Mononuclear cell (primary cell): ENCODE data around the gene FGF18. TPM values are rescaled to one million over a fixed set of nuclear protein-coding genes. Genes with fewer than 3 reads are reported as not detected.
"Not testable (repeated sequence)": the region's sequence is repeated elsewhere in the genome, so short reads cannot be mapped to it uniquely, and the experiment has no call there.

Source experiments
- H3K27me3 ChIP-seq: 2 replicates; pipeline ENCODE4 v1.6.0; 2011; ENCODE audit warnings: low read length, control low read depth; ENCODE audit not compliant: insufficient read depth
- H3K4me1 ChIP-seq: 2 replicates; pipeline ENCODE4 v1.5.1; 2011; ENCODE audit warnings: mild to moderate bottlenecking, low read length, control low read depth; ENCODE audit not compliant: insufficient read depth
- H3K4me3 ChIP-seq: 2 replicates; pipeline ENCODE4 v1.5.1; 2011; ENCODE audit warnings: mild to moderate bottlenecking, low read length, moderate library complexity
- H3K9me3 ChIP-seq: 2 replicates; pipeline ENCODE4 v1.5.1; 2011; ENCODE audit warnings: low read depth, mild to moderate bottlenecking, control low read depth, low read length
- total RNA-seq: library from RNA; depleted of rRNA; stranded (reverse); fragments of >200 nt; gene quantifications from one replicate; pipeline ENCODE4 v1.2.3, GENCODE V29; 2012

The FGF18 gene
- 0.10 TPM for total RNA-seq

- Histone ChIP-seq H3K27me3 (peaks cover 18% of the 10 kb centered on the region), H3K4me3 (peak within 1 kb of the TSS; percentile 2), H3K9me3 (no peaks in the 10 kb centered on the region), H3K4me1 (peaks cover 17% of the 10 kb centered on the region)
Observed at GRCh38 chr5:171418982-171419687, at the start of gene FGF18. Gene FGF18, plus strand, starts transcription at chr5:171419647. Its CDS starts 553 bp downstream, at chr5:171420200.

GRCh38 chr5:171369898-171370297 lies 49.5 kb upstream of the FGF18 start:
- Histone ChIP-seq H3K4me1 (peaks cover 4% of the 10 kb centered on the region), H3K9me3 (no peaks in the 10 kb centered on the region), H3K27me3 (no peaks in the 10 kb centered on the region)

GRCh38 chr5:171370881-171371280 lies 48.6 kb upstream of the FGF18 start:
- H3K27me3 ChIP-seq, H3K4me3 ChIP-seq, H3K9me3 ChIP-seq, H3K4me1 ChIP-seq: not testable (repeated sequence)

More at GRCh38 chr5:171369898-171370297, 49.5 kb upstream of the FGF18 start:
- no peak overlapping the region for H3K4me3 ChIP-seq

GRCh38 chr5:171371326-171371725 lies 48.1 kb upstream of the FGF18 start:
- Histone ChIP-seq H3K9me3 (no peaks in the 10 kb centered on the region), H3K4me3 (no peak overlapping the region), H3K4me1 (peaks cover 4% of the 10 kb centered on the region), H3K27me3 (no peaks in the 10 kb centered on the region)

- H3K9me3 ChIP-seq, result no peaks in the 10 kb centered on the region
- no peak overlapping the region for H3K4me3 ChIP-seq
- H3K4me1 ChIP-seq, result no peaks in the 10 kb centered on the region
- no peaks in the 10 kb centered on the region for H3K27me3 ChIP-seq
Observed at GRCh38 chr5:171379961-171380360, 39.5 kb upstream of the FGF18 start.

GRCh38 chr5:171384416-171384815 lies 35.0 kb upstream of the FGF18 start:
- not testable (repeated sequence) for H3K4me3 ChIP-seq, H3K27me3 ChIP-seq, H3K9me3 ChIP-seq
- peaks cover 20% of the 10 kb centered on the region for H3K4me1 ChIP-seq

- peaks cover 20% of the 10 kb centered on the region for H3K4me1 ChIP-seq
- H3K4me3 ChIP-seq, H3K27me3 ChIP-seq, H3K9me3 ChIP-seq: not testable (repeated sequence)
Observed at GRCh38 chr5:171384999-171385398, 34.4 kb upstream of the FGF18 start.

GRCh38 chr5:171386006-171386671 lies 33.3 kb upstream of the FGF18 start:
- H3K27me3 ChIP-seq, result no peaks in the 10 kb centered on the region
- H3K4me3 ChIP-seq, result no peak overlapping the region
- no peaks in the 10 kb centered on the region for H3K9me3 ChIP-seq

GRCh38 chr5:171386861-171387344 lies 32.5 kb upstream of the FGF18 start:
- Histone ChIP-seq H3K9me3 (no peaks in the 10 kb centered on the region), H3K27me3 (no peaks in the 10 kb centered on the region), H3K4me1 (peaks cover 33% of the 10 kb centered on the region), H3K4me3 (peak overlapping the region; percentile 51)

More at GRCh38 chr5:171386006-171386671, 33.3 kb upstream of the FGF18 start:
- peaks cover 29% of the 10 kb centered on the region for H3K4me1 ChIP-seq

- Histone ChIP-seq H3K4me1 (peaks cover 37% of the 10 kb centered on the region), H3K4me3 (peak within 1 kb of the TSS; percentile 51)
Observed at GRCh38 chr5:171387345-171387969, 32.0 kb upstream of the FGF18 start, which contains the start of gene NPM1. Gene NPM1, plus strand, starts transcription at chr5:171387849. Its CDS starts 100 bp downstream, at chr5:171387949.

GRCh38 chr5:171387970-171388815 lies 31.3 kb upstream of the FGF18 start:
- Histone ChIP-seq H3K4me3 (peak overlapping the region; percentile 51), H3K9me3 (no peaks in the 10 kb centered on the region), H3K4me1 (peaks cover 37% of the 10 kb centered on the region), H3K27me3 (no peaks in the 10 kb centered on the region)

More at GRCh38 chr5:171387345-171387969, 32.0 kb upstream of the FGF18 start, which contains the start of gene NPM1:
- Histone ChIP-seq H3K27me3 (no peaks in the 10 kb centered on the region), H3K9me3 (no peaks in the 10 kb centered on the region)

- Histone ChIP-seq H3K9me3 (no peaks in the 10 kb centered on the region), H3K4me1 (peaks cover 37% of the 10 kb centered on the region), H3K27me3 (no peaks in the 10 kb centered on the region), H3K4me3 (peak overlapping the region; percentile 51)
Observed at GRCh38 chr5:171388816-171389168, 30.7 kb upstream of the FGF18 start.

GRCh38 chr5:171390883-171391677 lies 28.4 kb upstream of the FGF18 start:
- H3K9me3 ChIP-seq, result no peaks in the 10 kb centered on the region
- H3K4me3 ChIP-seq, result no peak overlapping the region
- H3K27me3 ChIP-seq, result no peaks in the 10 kb centered on the region
- peaks cover 37% of the 10 kb centered on the region for H3K4me1 ChIP-seq
